H1 (cell line): ENCODE measurements around the gene SEMG2. TPM values are rescaled to one million over a fixed set of nuclear protein-coding genes. Genes with fewer than 3 reads are reported as not detected.

Experiments used
- CTCF ChIA-PET: fragments of 300-600 bp; sonication (Branson Sonifier 250); formaldehyde crosslinking; loops from one replicate; lab custom pipeline; 2021; ENCODE audit not compliant: partially characterized antibody; lab: Charles Lee
- POLR2A ChIA-PET: fragments of 300-600 bp; sonication (Branson Sonifier 250); formaldehyde crosslinking; loops from one replicate; lab custom pipeline; 2021; ENCODE audit warnings: inconsistent platforms; ENCODE audit not compliant: partially characterized antibody; lab: Charles Lee
- DNase-seq, 2 experiments: peaks; one replicate each; pipeline versions ENCODE4 v3.0.0 to v3.0.0-alpha.2; 2010 to 2022; ENCODE audit warnings: low spot score in 2 of 2, low read depth in 1 of 2, mixed read lengths in 1 of 2
- FAIRE-seq: peaks from 2 replicates; lab custom pipeline; 2011; peaks lifted over from hg19 to GRCh38; lab: Jason Lieb, UNC
- H2AFZ ChIP-seq: 2 replicates; pipeline ENCODE4 v1.8.1; 2012; ENCODE audit warnings: low read length, inconsistent platforms
- H2AK5ac ChIP-seq: 2 replicates; pipeline ENCODE4 v1.6.1; 2013; ENCODE audit warnings: low read depth, low read length
- H2BK120ac ChIP-seq: replicated peaks from 2 replicates; pipeline ENCODE3; 2013; ENCODE audit warnings: low read depth, low read length, inconsistent platforms
- H2BK12ac ChIP-seq: 2 replicates; pipeline ENCODE4 v1.6.1; 2013; ENCODE audit warnings: low read depth, low read length
- H2BK15ac ChIP-seq: 2 replicates; pipeline ENCODE4 v1.6.1; 2013; ENCODE audit warnings: low read length
- H2BK20ac ChIP-seq: 2 replicates; pipeline ENCODE4 v1.6.1; 2013; ENCODE audit warnings: low read length
- H2BK5ac ChIP-seq: 2 replicates; pipeline ENCODE4 v1.6.1; 2013; ENCODE audit warnings: low read depth, low read length
- H3K14ac ChIP-seq: 2 replicates; pipeline ENCODE4 v1.6.1; 2013; ENCODE audit warnings: inconsistent platforms; ENCODE audit not compliant: insufficient read length
- H3K18ac ChIP-seq: 2 replicates; pipeline ENCODE4 v1.6.1; 2013; ENCODE audit warnings: low read length; ENCODE audit errors: extremely low read depth
- H3K23ac ChIP-seq: 2 replicates; pipeline ENCODE4 v1.6.1; 2013; ENCODE audit warnings: inconsistent platforms; ENCODE audit not compliant: insufficient read length
- H3K23me2 ChIP-seq: 2 replicates; pipeline ENCODE4 v1.6.1; 2013; ENCODE audit warnings: low read depth, low read length
- H3K27ac ChIP-seq: 2 replicates; pipeline ENCODE4 v1.6.1; 2011; ENCODE audit warnings: low read depth, low read length, inconsistent platforms
- H3K27me3 ChIP-seq, 4 experiments: replicated peaks in 1 of 4; 1 replicate in 1 of 4; 2 replicates in 3 of 4; pipeline versions ENCODE4 v1.6.1 to v1.8.1; 2011 to 2013; ENCODE audit warnings: low read length in 3 of 4, mild to moderate bottlenecking in 3 of 4, inconsistent platforms in 2 of 4, mixed read lengths in 2 of 4, moderate library complexity in 1 of 4; ENCODE audit not compliant: control insufficient read depth in 3 of 4, insufficient read depth in 3 of 4; ENCODE audit errors: extremely low read depth in 1 of 4
- H3K36me3 ChIP-seq, 4 experiments: 2 replicates each; pipeline versions ENCODE4 v1.6.1 to v1.8.1; 2011 to 2013; ENCODE audit warnings: mild to moderate bottlenecking in 4 of 4, low read length in 3 of 4, moderate library complexity in 2 of 4, control low read depth in 1 of 4, inconsistent platforms in 1 of 4; ENCODE audit not compliant: insufficient read depth in 4 of 4, control insufficient read depth in 2 of 4
- H3K4ac ChIP-seq: replicated peaks from 2 replicates; pipeline ENCODE3; 2013; ENCODE audit warnings: low read length, low read depth, mixed read lengths, inconsistent platforms; ENCODE audit not compliant: insufficient read length
- H3K4me1 ChIP-seq, 4 experiments: replicated peaks in 1 of 4; 1 replicate in 1 of 4; 2 replicates in 3 of 4; pipeline versions ENCODE4 v1.6.1 to v1.8.1; 2011 to 2013; ENCODE audit warnings: low read length in 3 of 4, inconsistent platforms in 2 of 4, mixed read lengths in 1 of 4; ENCODE audit not compliant: insufficient read depth in 4 of 4, control insufficient read depth in 3 of 4
- H3K4me2 ChIP-seq, 2 experiments: 2 replicates each; pipeline versions ENCODE4 v1.6.1 to v1.8.1; 2011 to 2013; ENCODE audit warnings: low read depth in 2 of 2, low read length in 2 of 2, control low read depth in 1 of 2, inconsistent platforms in 1 of 2, mild to moderate bottlenecking in 1 of 2; ENCODE audit not compliant: insufficient read depth in 1 of 2
- H3K4me3 ChIP-seq, 4 experiments: fragments of 200-600, 300-600 bp in 1 of 4; sonication (generic), shearing (Covaris generic), sonication (Bioruptor Twin) in 1 of 4; 2 replicates each; pipeline versions ENCODE4 v1.5.1 to v1.8.1; 2011 to 2016; ENCODE audit warnings: low read length in 4 of 4, low read depth in 3 of 4, control low read depth in 2 of 4, inconsistent platforms in 2 of 4, mild to moderate bottlenecking in 2 of 4, mixed read lengths in 1 of 4, moderate library complexity in 1 of 4; ENCODE audit not compliant: insufficient read depth in 2 of 4; ENCODE audit errors: extremely low read depth in 1 of 4
- H3K56ac ChIP-seq: replicated peaks from 2 replicates; pipeline ENCODE3; 2013; ENCODE audit warnings: low read depth, mild to moderate bottlenecking, mixed read lengths, low read length, inconsistent platforms; ENCODE audit not compliant: insufficient read length
- H3K79me1 ChIP-seq: 2 replicates; pipeline ENCODE4 v1.6.1; 2013; ENCODE audit warnings: low read depth, low read length, control low read depth
- H3K79me2 ChIP-seq, 2 experiments: 2 replicates each; pipeline versions ENCODE4 v1.6.1 to v1.8.1; 2012 to 2013; ENCODE audit warnings: low read length in 2 of 2, mild to moderate bottlenecking in 2 of 2, inconsistent platforms in 1 of 2; ENCODE audit not compliant: insufficient read depth in 2 of 2, control insufficient read depth in 1 of 2
- H3K9ac ChIP-seq, 4 experiments: replicated peaks in 1 of 4; 1 replicate in 1 of 4; 2 replicates in 3 of 4; pipeline versions ENCODE4 v1.6.1 to v1.8.1; 2011 to 2013; ENCODE audit warnings: low read depth in 3 of 4, low read length in 3 of 4, control low read depth in 2 of 4, mild to moderate bottlenecking in 2 of 4, moderate library complexity in 2 of 4, inconsistent platforms in 1 of 4; ENCODE audit errors: extremely low read depth in 1 of 4
- H3K9me3 ChIP-seq, 2 experiments: 2 replicates each; pipeline versions ENCODE4 v1.6.1 to v1.8.1; 2012 to 2013; ENCODE audit warnings: mild to moderate bottlenecking in 2 of 2, moderate library complexity in 2 of 2, control low read depth in 1 of 2, inconsistent platforms in 1 of 2, low read depth in 1 of 2, low read length in 1 of 2, mixed read lengths in 1 of 2; ENCODE audit not compliant: insufficient read depth in 2 of 2
- H4K20me1 ChIP-seq, 2 experiments: replicated peaks in 1 of 2; 2 replicates each; pipeline versions ENCODE3 to v1.8.1; 2011 to 2013; ENCODE audit warnings: inconsistent platforms in 2 of 2, low read length in 2 of 2, mild to moderate bottlenecking in 1 of 2; ENCODE audit not compliant: insufficient read depth in 2 of 2, control insufficient read depth in 1 of 2
- H4K5ac ChIP-seq: 2 replicates; pipeline ENCODE4 v1.6.1; 2013; ENCODE audit warnings: low read length, low read depth, mixed read lengths, inconsistent platforms; ENCODE audit not compliant: insufficient read length
- H4K8ac ChIP-seq: 2 replicates; pipeline ENCODE4 v1.8.0; 2013; ENCODE audit warnings: mild to moderate bottlenecking, moderate library complexity, low read length, inconsistent platforms; ENCODE audit not compliant: insufficient read depth; ENCODE audit errors: extremely low read depth
- H4K91ac ChIP-seq: replicated peaks from 2 replicates; pipeline ENCODE3; 2013; ENCODE audit warnings: low read length, mixed read lengths, inconsistent platforms; ENCODE audit not compliant: insufficient read length
- ATF2 ChIP-seq: IDR thresholded peaks from 2 replicates; pipeline ENCODE4 v1.6.1; 2012; ENCODE audit warnings: low read length, inconsistent platforms
- CEBPB ChIP-seq: IDR thresholded peaks from 2 replicates; pipeline ENCODE4 v1.6.1; 2012; ENCODE audit warnings: low read depth, low read length
- CHD2 ChIP-seq: IDR thresholded peaks from 2 replicates; pipeline ENCODE4 v1.6.1; 2012; ENCODE audit warnings: low read length, improper control_type of control experiment
- CTBP2 ChIP-seq: IDR thresholded peaks from 2 replicates; pipeline ENCODE4 v1.7.0; 2011; ENCODE audit warnings: borderline replicate concordance, mild to moderate bottlenecking, moderate library complexity, mixed read lengths, low read length; ENCODE audit not compliant: insufficient read depth, insufficient read length
- EP300 ChIP-seq, 2 experiments: IDR thresholded peaks; 1 replicate in 1 of 2; 2 replicates in 1 of 2; pipeline ENCODE4 v1.6.1; 2011 to 2012; ENCODE audit warnings: low read depth in 2 of 2, low read length in 2 of 2, mild to moderate bottlenecking in 2 of 2, borderline replicate concordance in 1 of 2, inconsistent platforms in 1 of 2, moderate library complexity in 1 of 2
- FOSL1 ChIP-seq: IDR thresholded peaks from 2 replicates; pipeline ENCODE4 v1.6.1; 2011; ENCODE audit warnings: mild to moderate bottlenecking, low read depth, low read length, moderate library complexity; ENCODE audit not compliant: insufficient read depth
- KDM1A ChIP-seq: fragments of 200-600, 300-600 bp; sonication (generic); IDR thresholded peaks from 2 replicates; pipeline ENCODE4 v1.7.1; 2016; ENCODE audit warnings: mild to moderate bottlenecking, low read length, borderline replicate concordance
- NRF1 ChIP-seq: IDR thresholded peaks from 2 replicates; pipeline ENCODE4 v1.6.1; 2011; ENCODE audit warnings: mild to moderate bottlenecking, low read depth, low read length, improper control_type of control experiment
- POLR2AphosphoS5 ChIP-seq: IDR thresholded peaks from 2 replicates; pipeline ENCODE4 v1.6.1; 2011; ENCODE audit warnings: low read depth, low read length
- SP4 ChIP-seq: IDR thresholded peaks from 2 replicates; pipeline ENCODE4 v1.6.1; 2012; ENCODE audit warnings: low read length, inconsistent platforms
- TAF1 ChIP-seq: IDR thresholded peaks from 2 replicates; pipeline ENCODE4 v1.6.1; 2011; ENCODE audit warnings: mild to moderate bottlenecking, low read depth, low read length
- TAF7 ChIP-seq: optimal IDR thresholded peaks from 2 replicates; pipeline ENCODE3; 2011; ENCODE audit warnings: low read depth, mild to moderate bottlenecking, inconsistent platforms, low read length, moderate library complexity, borderline replicate concordance
- TCF12 ChIP-seq: IDR thresholded peaks from 2 replicates; pipeline ENCODE4 v1.6.1; 2011; ENCODE audit warnings: low read depth, mild to moderate bottlenecking, low read length
- WGBS, 2 experiments: shearing (Covaris generic) in 1 of 2; methylation state at CpG; one replicate each; pipeline versions ENCODE4 v1.1.6 to v1.1.7; 2013 to 2015; ENCODE audit warnings: low lambda C conversion rate in 2 of 2, mixed read lengths in 2 of 2, inconsistent platforms in 1 of 2, low coverage in 1 of 2, missing lambda C conversion rate in 1 of 2; ENCODE audit not compliant: insufficient replicate concordance in 2 of 2, insufficient coverage in 1 of 2, insufficient read length in 1 of 2; ENCODE audit errors: extremely low coverage in 1 of 2, missing lambda C conversion rate in 1 of 2; 5-methylcytosine and 5-hydroxymethylcytosine counted together
- polyA plus RNA-seq, 7 experiments: library from polyadenylated mRNA; depleted of rRNA in 3 of 7; stranded (reverse) in 5 of 7; unstranded in 2 of 7; fragments of >200 nt in 5 of 7; fragments of 200-250 nt in 2 of 7; gene quantifications; 1 replicate in 5 of 7; 2 replicates in 1 of 7; 4 replicates in 1 of 7; pipeline versions ENCODE4 v1.2.1 to v1.2.3, GENCODE V29; 2011 to 2013; ENCODE audit warnings: missing spikeins in 2 of 7, mixed read lengths in 2 of 7
- total RNA-seq: library from RNA; stranded (reverse); fragmentation: NEBNext Ultra II Directional; extraction: Animal tissue kit (Norgen Biotek cat#: 25700); gene quantifications from 2 replicates; pipeline ENCODE4 v1.2.1, GENCODE V29; 2021

SEMG2 gene
- total and polyA plus RNA-seq, 2 of the 8 experiments (the other 6 are each of a cell fraction or from before 2014, with no cell fraction given): not detected

GRCh38 chr20:45253261-45253660 lies 32.1 kb downstream of the SEMG2 start:
- Histone ChIP-seq H3K4me1 (peaks cover 0 to under 1% (median 0%) of the 10 kb centered on the region in 4 experiments; a peak in 2 of 7 replicates), H3K27ac (no peak overlapping the region), H2BK5ac (no peak overlapping the region), H3K79me2 (no peaks in the 10 kb centered on the region), H3K4me3 (no peak overlapping the region), H3K36me3 (no peaks in the 10 kb centered on the region), H4K20me1 (no peaks in the 10 kb centered on the region), H3K9me3 (no peaks in the 10 kb centered on the region), H3K9ac (no peak overlapping the region), H3K18ac (no peak overlapping the region), H3K4ac (no peak overlapping the region), H2AFZ (no peak overlapping the region), H2BK12ac (no peak overlapping the region), H3K79me1 (no peaks in the 10 kb centered on the region), H2AK5ac (no peak overlapping the region), H3K23ac (no peak overlapping the region), H3K23me2 (no peaks in the 10 kb centered on the region), H2BK120ac (no peak overlapping the region), H3K27me3 (peaks cover 0 to 2% (median 0%) of the 10 kb centered on the region in 4 experiments; a peak in 2 of 7 replicates), H3K4me2 (no peak overlapping the region), H4K91ac (no peak overlapping the region), H4K8ac (no peak overlapping the region), H3K14ac (no peak overlapping the region), H2BK15ac (no peak overlapping the region), H2BK20ac (no peak overlapping the region), H4K5ac (no peak overlapping the region), H3K56ac (no peak overlapping the region)
- FAIRE-seq (no peak), DNase-seq (no peak)
- WGBS, 2 experiments: 93% methylated on average over 4 of the region's 4 CpGs; no CpG with 5 or more reads in 1 of the 2 experiments
- POLR2A ChIA-PET: interaction anchor here (0.7 kb wide), 2 partner anchors 167 to 927 kb away, joined by 3 read pairs; no protein-coding TSS in a partner anchor
- CTCF ChIA-PET: interaction anchor here (0.9 to 3.1 kb wide), 3 partner anchors 10 to 38 kb away, joined by 3 to 14 read pairs (median 4); no protein-coding TSS in a partner anchor
- TF ChIP-seq TAF1 (no peak), CEBPB (no peak), NRF1 (no peak), KDM1A (no peak), POLR2AphosphoS5 (no peak), EP300 (IDR thresholded peaks at IDR 0.05; ENCODE audit: borderline replicate concordance in 1 of 2, low read depth in 2 of 2, low read length in 2 of 2) (no peak), TAF7 (no peak), TCF12 (no peak), SP4 (no peak), CTBP2 (no peak), ATF2 (no peak), CHD2 (no peak), FOSL1 (no peak)
